ENCODE data around the gene B4GALNT3.

The B4GALNT3 gene

DNA sequence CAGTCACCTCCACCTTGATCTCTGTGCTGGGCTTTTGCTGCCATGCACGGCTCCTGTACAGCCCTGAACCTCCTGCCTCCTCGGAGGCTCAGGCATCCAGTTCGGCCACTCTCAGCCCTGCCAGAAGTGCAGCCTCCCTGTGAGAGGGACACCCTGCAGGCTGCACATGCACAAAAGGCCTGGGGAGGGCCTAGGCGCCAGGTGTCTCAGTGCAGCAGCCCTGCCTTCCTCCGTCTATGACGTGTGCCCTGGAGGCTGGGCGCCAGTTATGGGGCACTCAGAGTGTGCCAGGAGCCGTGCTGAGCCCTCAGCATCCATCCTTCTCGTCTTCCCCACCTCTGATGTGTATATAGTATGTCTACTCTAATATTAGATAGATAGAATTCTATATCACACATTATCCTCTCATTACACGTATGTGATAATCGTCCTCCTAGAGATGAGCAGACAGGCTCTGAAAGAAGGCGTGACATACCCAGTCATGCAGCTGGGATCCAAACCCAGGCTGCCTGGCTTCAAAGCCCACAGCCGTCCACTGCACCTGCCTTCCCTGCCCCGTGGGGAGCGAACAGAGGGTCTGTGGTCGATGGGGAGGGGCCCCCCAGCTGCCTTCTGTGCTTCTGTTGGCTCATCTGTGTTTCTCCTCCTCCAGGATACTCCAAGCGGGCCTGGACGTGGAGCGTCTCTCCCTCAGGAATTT lies 101.1 kb downstream of the B4GALNT3 start:
- no peak overlapping the region for H3K4me3 ChIP-seq (replicated peaks; ENCODE audit: low read depth, low read length)
- TF ChIP-seq CTCF (IDR thresholded peaks at IDR 0.05; ENCODE audit: low read depth, low read length, missing control alignments) = no peak
- no peak for DNase-seq (ENCODE audit: extremely low read depth, low read depth)

DNA sequence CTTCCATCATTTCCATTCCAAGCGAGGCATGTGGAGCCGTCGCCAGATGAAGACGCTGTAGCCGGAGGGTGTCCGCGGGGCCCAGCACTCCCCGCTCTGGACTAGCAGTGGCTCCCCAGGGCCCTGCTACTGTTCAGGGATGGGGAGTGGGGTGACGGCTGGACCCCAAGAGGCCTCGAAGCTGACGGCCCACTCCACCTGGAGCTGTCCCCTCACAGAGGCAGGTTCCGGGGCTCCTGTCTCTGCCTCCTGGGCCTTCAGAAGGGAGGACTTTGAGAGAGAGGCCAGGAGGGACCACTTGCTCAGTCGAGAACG lies 101.6 kb downstream of the B4GALNT3 start:
- H3K4me3 ChIP-seq (replicated peaks; ENCODE audit: low read depth, low read length) = no peak overlapping the region
- DNase-seq (ENCODE audit: extremely low read depth, low read depth) = no peak
- no peak for TF ChIP-seq CTCF (IDR thresholded peaks at IDR 0.05; ENCODE audit: low read depth, low read length, missing control alignments)

DNA sequence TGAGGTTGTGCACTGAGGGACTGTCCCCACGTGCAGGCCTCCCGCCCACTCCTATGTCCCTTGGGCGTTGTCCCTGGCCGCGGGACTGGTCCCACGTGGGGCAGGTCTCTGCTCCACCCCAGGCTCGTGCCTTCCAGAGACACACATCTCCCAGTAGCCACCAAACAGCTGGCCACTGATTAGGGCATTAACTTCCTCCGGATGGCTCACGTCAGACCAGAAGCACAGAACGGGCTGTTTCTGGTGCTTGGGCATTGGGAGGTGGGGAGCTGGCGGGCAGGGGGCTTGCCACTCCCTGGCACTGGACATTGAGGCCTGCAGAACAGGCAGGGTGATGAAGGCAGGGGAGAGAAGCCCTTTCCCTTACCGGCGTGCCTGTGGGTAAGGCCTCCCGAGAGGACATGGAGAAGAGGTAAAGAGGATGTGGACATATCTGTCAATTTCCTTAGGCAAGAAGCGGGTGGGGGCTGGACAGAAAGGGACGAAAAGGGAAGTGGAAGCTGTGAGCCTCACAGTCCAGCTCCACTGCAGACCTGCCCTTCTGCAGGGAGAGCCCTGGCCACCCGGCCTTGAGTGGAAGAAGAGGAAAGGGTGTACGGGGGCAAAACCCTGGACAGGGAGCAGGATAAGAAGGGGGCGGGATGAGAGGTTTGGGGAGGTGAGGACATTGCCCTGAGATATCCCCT lies 102.3 kb downstream of the B4GALNT3 start:
- no peak overlapping the region for H3K4me3 ChIP-seq (replicated peaks; ENCODE audit: low read depth, low read length)
- DNase-seq (ENCODE audit: extremely low read depth, low read depth) = no peak
- TF ChIP-seq CTCF (IDR thresholded peaks at IDR 0.05; ENCODE audit: low read depth, low read length, missing control alignments) = no peak

- H3K4me3 ChIP-seq (replicated peaks; ENCODE audit: low read depth, low read length) = no peak overlapping the region
- no peak for DNase-seq (ENCODE audit: extremely low read depth, low read depth)
- no peak for TF ChIP-seq CTCF (IDR thresholded peaks at IDR 0.05; ENCODE audit: low read depth, low read length, missing control alignments)
Measured at GRCh38 chr12:562634-563033, 102.9 kb downstream of the B4GALNT3 start.

- TF ChIP-seq CTCF (IDR thresholded peaks at IDR 0.05; ENCODE audit: low read depth, low read length, missing control alignments) = no peak
- DNase-seq (ENCODE audit: extremely low read depth, low read depth) = no peak
- H3K4me3 ChIP-seq (replicated peaks; ENCODE audit: low read depth, low read length) = no peak overlapping the region
Measured at GRCh38 chr12:563250-563781, 103.6 kb downstream of the B4GALNT3 start.

DNA sequence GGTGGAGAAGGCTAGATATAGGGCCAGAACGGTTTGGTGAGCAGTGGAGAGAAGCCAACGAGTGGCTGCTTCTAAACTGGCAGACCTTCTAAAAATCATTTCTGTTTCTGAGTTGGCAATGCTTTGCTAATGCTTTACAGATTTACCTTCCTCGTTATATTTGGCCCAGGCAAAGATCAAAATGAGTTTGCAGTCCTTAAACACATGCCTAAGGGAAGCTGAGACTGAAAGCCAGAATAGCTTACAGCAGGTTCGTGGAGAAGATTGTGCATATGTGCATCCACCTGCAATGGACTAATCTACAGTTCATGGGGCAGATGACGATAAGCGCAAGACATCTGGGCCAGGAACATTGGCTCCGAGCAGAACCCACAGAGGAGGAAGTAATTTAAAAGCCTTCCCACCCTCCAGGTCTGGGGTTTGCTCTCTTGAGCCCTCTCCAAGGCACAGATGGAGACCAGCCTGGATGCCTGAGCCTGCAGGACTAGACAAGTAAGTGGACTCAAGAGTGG lies 104.1 kb downstream of the B4GALNT3 start:
- H3K4me3 ChIP-seq (replicated peaks; ENCODE audit: low read depth, low read length) = no peak overlapping the region
- no peak for TF ChIP-seq CTCF (IDR thresholded peaks at IDR 0.05; ENCODE audit: low read depth, low read length, missing control alignments)
- no peak for DNase-seq (ENCODE audit: extremely low read depth, low read depth)

All from HFF-Myc (cell line).